ENCODE results near the gene SCYL2.

DNA sequence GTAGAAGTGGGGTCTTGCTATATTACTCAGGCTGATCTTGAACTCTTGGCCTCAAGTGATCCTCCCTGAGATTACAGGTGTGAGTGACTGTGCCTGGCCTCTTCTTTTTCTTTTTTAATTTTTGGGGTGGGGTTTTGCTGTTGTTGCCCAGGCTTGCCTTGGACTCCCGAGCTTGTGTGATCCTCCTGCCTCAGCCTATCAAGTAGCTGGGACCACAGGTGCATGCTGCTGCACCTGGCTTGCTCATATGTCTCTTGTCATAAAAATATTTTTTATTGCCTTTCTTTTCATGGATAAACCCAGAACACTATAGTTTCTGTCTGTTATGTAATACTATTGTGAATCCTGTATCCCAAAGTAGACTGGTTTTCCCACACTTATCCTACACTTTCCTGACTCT is 26.0 kb downstream of the SCYL2 start:
- no peak for TF ChIP-seq EZH2 (conservative IDR thresholded peaks at IDR 0.05; ENCODE audit: low read depth, low read length)
- TF ChIP-seq CENPT (CRISPR knock-in tag; IDR thresholded peaks at IDR 0.05; ENCODE audit: low read depth) = no peak
- no peak for TF ChIP-seq KDM3A (CRISPR knock-in tag; IDR thresholded peaks at IDR 0.05; ENCODE audit: low read depth)
- TF ChIP-seq, protein P1, sequence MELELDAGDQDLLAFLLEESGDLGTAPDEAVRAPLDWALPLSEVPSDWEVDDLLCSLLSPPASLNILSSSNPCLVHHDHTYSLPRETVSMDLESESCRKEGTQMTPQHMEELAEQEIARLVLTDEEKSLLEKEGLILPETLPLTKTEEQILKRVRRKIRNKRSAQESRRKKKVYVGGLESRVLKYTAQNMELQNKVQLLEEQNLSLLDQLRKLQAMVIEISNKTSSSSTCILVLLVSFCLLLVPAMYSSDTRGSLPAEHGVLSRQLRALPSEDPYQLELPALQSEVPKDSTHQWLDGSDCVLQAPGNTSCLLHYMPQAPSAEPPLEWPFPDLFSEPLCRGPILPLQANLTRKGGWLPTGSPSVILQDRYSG (CRISPR knock-in tag; IDR thresholded peaks at IDR 0.05) = no peak
- no peak for TF ChIP-seq ZNF614 (CRISPR knock-in tag; IDR thresholded peaks at IDR 0.05; ENCODE audit: borderline replicate concordance)
- TF ChIP-seq ZNF3 (CRISPR knock-in tag; IDR thresholded peaks at IDR 0.05) = no peak
- no peak for TF ChIP-seq SP1 (IDR thresholded peaks at IDR 0.05)
- TF ChIP-seq SP1 (CRISPR knock-in tag; IDR thresholded peaks at IDR 0.05) = no peak
- TF ChIP-seq, protein P2, sequence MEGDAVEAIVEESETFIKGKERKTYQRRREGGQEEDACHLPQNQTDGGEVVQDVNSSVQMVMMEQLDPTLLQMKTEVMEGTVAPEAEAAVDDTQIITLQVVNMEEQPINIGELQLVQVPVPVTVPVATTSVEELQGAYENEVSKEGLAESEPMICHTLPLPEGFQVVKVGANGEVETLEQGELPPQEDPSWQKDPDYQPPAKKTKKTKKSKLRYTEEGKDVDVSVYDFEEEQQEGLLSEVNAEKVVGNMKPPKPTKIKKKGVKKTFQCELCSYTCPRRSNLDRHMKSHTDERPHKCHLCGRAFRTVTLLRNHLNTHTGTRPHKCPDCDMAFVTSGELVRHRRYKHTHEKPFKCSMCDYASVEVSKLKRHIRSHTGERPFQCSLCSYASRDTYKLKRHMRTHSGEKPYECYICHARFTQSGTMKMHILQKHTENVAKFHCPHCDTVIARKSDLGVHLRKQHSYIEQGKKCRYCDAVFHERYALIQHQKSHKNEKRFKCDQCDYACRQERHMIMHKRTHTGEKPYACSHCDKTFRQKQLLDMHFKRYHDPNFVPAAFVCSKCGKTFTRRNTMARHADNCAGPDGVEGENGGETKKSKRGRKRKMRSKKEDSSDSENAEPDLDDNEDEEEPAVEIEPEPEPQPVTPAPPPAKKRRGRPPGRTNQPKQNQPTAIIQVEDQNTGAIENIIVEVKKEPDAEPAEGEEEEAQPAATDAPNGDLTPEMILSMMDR (CRISPR knock-in tag; IDR thresholded peaks at IDR 0.05) = no peak
- TF ChIP-seq, protein P3, sequence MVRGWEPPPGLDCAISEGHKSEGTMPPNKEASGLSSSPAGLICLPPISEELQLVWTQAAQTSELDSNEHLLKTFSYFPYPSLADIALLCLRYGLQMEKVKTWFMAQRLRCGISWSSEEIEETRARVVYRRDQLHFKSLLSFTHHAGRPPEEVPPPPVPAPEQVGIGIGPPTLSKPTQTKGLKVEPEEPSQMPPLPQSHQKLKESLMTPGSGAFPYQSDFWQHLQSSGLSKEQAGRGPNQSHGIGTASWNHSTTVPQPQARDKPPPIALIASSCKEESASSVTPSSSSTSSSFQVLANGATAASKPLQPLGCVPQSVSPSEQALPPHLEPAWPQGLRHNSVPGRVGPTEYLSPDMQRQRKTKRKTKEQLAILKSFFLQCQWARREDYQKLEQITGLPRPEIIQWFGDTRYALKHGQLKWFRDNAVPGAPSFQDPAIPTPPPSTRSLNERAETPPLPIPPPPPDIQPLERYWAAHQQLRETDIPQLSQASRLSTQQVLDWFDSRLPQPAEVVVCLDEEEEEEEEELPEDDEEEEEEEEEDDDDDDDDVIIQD (CRISPR knock-in tag; IDR thresholded peaks at IDR 0.05; ENCODE audit: low read depth) = no peak
- TF ChIP-seq TBP (CRISPR knock-in tag; IDR thresholded peaks at IDR 0.05) = no peak
- TF ChIP-seq, protein P4, sequence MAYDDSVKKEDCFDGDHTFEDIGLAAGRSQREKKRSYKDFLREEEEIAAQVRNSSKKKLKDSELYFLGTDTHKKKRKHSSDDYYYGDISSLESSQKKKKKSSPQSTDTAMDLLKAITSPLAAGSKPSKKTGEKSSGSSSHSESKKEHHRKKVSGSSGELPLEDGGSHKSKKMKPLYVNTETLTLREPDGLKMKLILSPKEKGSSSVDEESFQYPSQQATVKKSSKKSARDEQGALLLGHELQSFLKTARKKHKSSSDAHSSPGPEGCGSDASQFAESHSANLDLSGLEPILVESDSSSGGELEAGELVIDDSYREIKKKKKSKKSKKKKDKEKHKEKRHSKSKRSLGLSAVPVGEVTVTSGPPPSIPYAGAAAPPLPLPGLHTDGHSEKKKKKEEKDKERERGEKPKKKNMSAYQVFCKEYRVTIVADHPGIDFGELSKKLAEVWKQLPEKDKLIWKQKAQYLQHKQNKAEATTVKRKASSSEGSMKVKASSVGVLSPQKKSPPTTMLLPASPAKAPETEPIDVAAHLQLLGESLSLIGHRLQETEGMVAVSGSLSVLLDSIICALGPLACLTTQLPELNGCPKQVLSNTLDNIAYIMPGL (CRISPR knock-in tag; IDR thresholded peaks at IDR 0.05; ENCODE audit: borderline replicate concordance in 1 of 2, low read depth in 1 of 2) = no peak
- TF ChIP-seq, protein P5, sequence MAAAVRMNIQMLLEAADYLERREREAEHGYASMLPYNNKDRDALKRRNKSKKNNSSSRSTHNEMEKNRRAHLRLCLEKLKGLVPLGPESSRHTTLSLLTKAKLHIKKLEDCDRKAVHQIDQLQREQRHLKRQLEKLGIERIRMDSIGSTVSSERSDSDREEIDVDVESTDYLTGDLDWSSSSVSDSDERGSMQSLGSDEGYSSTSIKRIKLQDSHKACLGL (CRISPR knock-in tag; IDR thresholded peaks at IDR 0.05) = no peak
- no peak for TF ChIP-seq GABPA (IDR thresholded peaks at IDR 0.05; ENCODE audit: low read depth, low read length)
- no peak for TF ChIP-seq GABPA (CRISPR knock-in tag; IDR thresholded peaks at IDR 0.05; ENCODE audit: low read depth)

Data from HepG2 (cell line).